T-helper 22 cell (primary cell): Measurements from ENCODE around the gene SYT11.
"Not testable (repeated sequence)": the region's sequence is repeated elsewhere in the genome, so short reads cannot be mapped to it uniquely, and the experiment has no call there.

ENCODE experiments used
- DNase-seq: peaks from one replicate; pipeline ENCODE4 v3.0.0-alpha.2; 2020; ENCODE audit warnings: low read depth

Gene SYT11, protein sequence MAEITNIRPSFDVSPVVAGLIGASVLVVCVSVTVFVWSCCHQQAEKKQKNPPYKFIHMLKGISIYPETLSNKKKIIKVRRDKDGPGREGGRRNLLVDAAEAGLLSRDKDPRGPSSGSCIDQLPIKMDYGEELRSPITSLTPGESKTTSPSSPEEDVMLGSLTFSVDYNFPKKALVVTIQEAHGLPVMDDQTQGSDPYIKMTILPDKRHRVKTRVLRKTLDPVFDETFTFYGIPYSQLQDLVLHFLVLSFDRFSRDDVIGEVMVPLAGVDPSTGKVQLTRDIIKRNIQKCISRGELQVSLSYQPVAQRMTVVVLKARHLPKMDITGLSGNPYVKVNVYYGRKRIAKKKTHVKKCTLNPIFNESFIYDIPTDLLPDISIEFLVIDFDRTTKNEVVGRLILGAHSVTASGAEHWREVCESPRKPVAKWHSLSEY

DNA sequence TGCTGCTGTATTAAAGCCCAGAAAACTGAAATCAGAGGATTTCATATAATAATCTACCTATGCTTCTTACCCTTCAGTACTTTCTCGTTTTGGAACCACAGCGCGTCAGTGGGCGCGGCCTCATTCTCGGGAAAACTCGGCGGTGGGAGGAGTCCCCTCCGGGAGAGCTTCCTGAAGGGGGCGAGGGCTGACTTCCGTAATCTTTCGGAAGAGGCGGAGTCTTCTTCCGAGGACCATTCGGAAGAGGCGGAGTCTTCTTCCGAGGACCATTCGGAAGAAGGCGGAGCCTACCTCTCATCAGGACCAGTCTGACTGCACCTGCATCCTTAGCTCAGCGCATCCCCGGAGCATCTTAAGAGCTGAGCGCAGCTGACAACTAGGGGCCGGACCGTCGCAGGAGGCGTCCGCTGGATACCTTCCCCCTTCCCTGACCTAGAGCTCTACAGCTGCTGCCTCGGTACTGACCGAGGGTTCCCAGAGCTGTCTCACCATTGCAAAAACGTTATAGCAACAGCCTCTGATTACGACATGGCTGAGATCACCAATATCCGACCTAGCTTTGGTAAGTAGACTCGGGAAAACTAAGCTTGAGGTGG lies at the start of gene SYT11:
SYT11 (plus strand) TSS at position 334 of the 596 bp plus-strand sequence; CDS start at position 529, 195 bp downstream.
- peak; percentile 86 for DNase-seq

DNA sequence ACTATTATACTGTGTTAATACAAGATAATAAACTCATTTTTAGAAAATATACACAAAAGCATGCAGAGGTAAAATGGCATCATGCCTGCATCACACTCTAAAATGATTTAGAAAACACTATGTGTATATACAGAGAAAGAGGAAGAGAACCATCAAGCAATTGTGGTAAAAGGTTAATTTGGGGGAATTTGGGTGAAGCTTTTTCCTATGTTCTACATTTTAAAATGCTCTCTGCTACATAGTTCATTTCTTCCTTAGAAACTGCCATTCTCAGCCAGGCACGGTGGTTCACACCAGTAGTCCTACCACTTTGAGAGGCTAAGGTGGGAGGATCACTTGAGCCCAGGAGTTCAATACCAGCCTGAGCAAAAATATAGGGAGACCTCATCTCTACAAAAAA lies 46.5 kb upstream of the SYT11 start:
- no peak for DNase-seq

DNA sequence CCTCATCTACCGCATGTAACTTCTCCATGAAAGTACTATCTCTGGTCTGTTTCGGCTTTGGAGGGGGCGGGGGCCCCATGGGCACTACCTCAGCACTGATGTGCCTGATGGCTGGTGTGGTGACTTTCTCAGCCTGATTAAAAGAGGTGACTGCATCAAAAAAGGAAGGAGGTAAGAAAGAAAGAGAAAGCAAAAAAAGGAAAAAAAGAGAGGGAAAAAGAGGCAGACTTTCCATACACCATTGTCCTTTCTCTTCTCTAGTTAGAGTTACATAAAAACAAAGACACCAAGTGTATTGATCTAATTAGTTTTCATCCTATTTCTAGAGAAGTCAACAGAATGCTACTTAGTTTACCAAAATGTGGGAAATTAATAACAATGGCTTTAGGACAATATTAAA lies 45.7 kb upstream of the SYT11 start:
- DNase-seq = no peak

DNA sequence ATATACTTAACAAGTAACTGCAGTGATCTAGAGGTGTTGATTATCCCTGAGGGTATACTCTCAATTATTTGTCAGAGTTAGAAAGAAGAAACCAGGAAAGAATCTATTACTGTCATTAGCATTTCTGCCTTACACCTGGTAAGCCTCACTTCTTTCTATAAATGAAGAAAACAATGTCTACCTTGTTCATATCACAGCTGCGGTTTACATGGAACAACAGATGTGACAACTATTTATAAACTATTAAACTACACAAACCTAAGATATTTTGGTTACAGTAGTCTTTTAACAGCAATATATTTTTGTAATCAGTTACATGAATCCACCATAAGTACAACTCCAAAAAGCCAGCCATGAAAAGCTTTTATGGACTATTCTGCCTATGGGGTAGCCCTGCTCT lies 43.0 kb upstream of the SYT11 start:
- DNase-seq = no peak

DNA sequence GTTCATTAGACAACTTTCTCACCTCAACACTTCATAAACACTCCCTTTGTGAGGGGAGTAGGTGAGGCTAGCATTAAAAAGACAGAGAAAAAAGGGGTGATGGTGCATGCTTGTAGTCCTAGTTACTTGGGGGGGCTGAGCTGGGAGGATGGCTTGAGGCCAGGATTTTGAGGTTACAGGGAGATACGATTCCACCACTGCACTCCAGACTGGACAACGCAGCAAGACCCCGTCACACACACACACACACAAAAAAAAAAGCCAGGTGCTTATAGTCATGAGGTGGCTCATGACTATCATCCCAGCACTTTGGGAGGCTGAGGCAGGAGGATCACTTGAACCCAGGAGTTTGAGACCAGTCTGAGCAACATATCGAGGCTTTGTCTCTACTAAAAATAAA lies 31.9 kb upstream of the SYT11 start:
- no peak for DNase-seq

DNA sequence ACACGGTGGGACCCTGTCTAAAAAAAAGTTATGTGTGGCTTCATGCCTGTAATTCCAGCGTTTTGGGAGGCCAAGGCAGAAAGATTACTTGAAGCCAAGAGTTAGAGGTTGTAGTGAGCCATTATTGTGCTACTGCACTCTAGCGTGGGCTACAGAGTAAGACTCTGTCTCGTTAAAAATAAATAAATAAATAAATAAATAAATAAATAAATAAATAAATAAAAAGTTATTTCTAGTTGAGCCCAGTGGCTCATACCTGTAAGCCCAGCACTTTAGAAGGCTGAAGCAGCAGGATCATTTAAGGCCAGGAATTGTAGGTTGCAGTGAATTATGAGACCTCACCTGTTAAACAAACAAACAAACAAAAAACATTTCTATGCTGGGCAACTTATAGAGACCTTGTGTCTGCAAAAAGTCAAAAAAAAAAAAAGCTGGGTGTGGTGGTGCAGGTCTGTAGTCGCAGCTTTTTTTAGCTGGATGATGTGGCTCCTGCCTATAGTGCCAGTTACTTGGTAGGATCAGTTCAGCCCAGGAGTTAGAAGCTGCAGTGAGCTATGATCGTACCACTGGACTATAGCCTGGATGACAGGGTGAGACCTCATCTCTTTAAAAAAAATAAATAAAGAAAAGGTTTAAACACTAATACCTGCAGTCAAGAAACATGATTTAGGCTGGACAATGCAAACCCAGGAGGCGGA lies 27.9 kb upstream of the SYT11 start:
- no peak for DNase-seq

DNA sequence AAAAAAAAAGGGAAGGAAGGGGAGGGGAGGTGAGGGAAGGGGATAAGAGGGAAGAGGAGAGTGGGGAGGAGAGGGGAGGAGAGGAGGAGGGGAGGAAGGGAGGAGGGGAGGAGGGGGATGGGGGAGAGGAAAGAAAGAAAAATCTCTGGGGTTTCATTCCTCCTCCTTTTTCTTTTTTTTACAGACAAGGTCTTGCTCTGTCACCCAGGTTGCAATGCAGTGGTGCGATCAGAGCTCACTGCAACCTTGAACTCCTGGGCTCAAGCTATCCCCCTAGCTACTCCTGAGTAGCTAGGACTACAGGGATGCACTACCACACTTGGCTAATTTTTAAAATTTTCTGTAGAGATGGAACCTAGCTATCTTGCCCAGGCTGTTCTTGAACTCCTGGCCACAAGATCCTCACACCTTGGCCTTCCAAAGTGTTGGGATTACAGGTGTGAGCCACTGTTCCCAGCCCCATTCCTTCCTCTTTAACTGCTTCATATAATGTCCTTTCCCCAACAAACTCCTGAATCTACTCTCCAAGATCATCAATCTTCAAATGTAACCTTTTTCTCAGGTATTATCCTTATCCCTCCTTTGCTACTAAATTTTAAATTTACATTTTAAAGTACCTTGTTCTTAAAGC lies 25.6 kb upstream of the SYT11 start:
- DNase-seq = no peak

DNA sequence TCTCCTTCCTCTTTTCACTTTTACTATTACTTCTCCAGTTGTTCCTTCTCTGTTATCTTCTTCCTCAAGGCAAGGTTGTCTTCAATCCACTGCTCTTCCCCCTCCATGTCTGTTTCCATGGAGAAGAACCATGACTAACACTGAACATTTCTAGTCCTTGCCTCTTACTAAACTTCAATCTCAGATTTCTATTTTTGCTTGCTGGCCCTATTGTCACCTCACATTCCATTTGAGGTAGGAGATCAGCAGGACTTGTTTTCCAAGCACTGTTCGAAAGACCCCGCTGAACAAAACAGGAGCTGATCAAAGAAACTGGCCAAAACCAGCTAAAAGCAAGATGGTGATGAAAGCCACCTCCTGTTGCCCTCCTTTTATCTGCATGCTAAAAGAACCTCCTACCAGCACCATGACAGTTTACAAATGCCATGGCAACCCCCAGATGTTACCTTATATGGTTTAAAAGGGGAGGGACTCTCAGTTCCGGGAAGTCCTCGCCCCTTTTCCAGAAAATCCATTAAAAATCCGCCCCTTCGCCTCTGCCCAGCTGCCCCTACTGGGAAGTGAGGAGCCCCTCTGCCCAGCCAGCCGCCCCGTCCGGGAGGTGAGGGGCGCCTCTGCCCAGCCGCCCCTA lies 25.0 kb upstream of the SYT11 start:
- no peak for DNase-seq

DNA sequence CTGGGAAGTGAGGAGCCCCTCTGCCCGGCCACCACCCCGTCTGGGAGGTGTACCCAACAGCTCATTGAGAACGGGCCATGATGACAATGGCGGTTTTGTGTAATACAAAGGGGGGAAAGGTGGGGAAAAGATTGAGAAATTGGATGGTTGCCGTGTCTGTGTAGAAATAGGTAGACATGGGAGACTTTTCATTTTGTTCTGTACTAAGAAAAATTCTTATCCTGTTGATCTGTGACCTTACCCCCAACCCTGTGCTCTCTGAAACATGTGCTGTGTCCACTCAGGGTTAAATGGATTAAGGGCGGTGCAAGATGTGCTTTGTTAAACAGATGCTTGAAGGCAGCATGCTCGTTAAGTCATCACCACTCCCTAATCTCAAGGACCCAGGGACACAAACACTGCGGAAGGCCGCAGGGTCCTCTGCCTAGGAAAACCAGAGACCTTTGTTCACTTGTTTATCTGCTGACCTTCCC lies 24.4 kb upstream of the SYT11 start:
- not testable (repeated sequence) for DNase-seq

DNA sequence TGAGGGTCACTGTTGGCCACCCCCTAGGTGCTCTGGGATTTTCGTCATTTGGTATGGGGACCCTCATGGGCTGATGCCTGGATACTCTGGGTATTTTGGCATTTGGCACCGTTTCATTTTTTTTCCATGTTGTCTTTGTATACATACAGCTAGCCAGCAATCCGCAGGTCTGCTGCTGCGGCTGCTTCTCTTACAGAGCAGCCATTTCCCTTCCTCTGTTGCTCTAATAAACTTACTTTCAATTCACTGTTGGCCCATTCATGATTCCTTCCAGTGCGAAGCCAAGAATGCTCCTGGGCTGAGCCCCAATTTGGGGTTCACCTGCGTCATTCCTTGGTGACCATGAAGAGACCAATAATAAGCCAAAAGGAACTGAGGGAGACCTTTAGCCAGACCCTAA lies 23.8 kb upstream of the SYT11 start:
- DNase-seq = no peak

DNA sequence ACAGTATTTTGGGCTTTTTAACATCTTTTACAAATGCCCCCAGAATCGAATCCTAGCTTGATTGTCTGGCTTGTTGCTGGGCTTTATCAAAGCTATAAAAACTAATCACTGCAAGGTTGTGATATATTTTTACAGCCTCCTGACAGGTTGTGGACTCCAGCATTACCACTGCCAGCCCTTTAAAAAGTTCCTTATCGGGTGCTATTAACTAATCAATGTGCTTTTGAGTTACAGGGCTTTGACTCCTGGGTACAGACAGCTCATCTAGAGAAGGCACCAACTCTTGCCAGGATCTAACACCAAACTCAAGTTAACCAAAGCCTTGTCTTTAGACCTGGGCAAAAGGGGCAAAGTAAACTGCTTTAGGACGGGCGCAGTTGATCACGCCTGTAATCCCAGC lies 19.0 kb upstream of the SYT11 start:
- no peak for DNase-seq

DNA sequence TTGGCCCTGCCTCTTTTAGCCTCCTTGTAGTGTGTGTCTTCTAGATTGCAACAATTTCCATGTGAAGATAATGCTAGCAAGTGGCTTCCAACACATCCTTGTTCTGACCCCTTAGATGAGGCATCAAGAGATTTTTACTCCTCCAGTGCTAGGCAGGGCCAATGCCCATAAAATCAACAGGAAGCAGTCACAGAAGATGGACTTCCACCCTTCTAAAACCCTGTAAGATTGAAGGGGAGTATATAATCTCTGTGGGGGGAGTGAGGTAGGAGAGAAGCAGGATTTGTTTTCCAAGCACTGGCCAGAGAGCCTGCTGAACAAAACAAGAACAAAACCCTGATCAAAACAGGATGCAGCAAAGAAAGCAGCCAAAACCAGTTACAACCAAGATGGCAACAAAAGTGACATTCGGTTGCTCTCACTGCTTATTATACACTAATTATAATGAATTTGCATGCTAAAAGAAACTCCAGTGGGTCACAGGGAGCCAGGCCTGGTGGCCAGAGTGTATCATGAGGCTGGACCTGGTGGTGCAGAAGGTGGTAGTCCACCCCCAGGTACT lies 14.4 kb upstream of the SYT11 start:
- DNase-seq = no peak

DNA sequence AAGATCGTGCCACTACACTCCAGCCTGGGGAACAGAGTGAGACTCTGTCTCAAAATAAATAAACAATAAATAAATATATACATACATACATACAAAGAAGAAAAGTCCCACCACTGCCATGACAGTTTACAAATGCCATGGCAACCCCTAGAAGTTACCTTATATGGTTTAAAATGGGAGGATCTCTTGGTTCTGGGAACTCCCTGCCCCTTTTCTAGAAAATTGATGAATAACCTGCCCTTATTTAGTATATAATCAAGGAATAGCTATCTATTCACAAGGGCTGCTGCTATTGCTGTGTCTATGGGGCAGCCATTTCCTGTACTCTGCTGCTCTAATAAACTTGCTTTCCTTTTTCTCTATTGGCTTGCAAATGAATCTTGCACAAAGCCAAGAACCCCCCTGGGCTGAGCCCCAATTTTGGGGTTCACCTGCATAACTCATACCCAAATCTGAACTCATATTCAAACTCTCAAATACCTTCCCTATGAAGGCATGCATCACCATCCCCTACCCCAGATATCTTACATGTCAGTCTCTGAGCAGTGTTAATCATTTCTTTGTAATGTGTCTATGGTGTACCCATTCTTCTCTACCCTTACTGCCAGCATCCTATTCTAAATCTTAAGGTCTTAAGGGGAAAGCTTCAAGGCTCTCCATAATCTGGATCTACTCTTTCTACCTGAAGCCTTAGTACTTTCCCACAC lies 11.4 kb upstream of the SYT11 start:
- DNase-seq = no peak

DNA sequence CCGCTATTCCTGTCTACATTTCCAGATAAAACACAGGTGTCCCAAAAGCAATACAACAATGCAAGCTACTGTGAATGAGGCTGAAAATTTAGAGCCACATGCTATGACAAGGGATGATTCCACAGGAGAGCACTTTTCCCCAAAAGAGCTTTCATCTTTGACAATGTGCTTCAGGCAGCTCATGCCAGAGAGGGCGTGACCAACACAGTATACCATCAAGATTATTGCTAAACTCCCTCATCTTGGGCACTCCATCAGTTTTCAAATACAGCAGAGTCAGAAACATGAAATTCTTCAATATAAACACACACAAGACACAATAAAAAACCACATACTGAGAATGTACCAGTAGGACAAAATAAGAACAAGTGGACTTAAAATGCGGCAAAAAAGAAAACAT lies 9.0 kb upstream of the SYT11 start:
- DNase-seq = no peak

DNA sequence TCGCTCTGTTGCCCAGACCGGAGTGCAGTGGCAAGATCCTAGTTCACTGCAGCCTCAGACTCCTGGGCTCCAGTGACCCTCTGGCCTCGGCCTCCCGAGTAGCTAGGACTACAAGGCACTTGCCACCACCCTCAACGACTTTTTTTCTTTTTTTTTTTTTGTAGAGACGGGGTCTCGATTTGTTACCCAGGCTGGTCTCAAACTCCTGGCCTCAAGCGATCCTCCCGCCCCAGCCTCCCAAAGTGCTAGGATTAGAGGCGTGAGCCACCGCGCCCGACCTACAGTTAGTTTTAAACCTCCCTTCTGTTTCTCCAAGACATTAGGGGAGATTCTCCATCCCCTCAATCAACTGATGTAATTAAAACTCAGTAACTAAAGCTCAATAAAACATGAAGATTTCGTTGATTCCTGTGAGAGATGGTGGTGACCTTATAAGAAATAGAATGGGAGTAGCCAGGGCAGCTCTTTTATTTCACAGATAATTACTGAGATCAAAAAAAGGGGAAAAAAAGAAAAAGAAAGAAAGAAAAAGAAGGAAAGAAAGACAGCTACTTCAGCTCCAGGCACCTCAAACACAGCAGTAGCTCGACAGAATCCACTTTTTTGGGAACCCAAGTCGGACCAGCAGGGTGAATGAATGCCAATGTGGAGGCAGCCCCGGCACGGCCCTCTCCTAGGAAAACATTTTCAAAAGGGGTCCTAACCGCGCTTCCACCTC lies 3.0 kb upstream of the SYT11 start:
- no peak for DNase-seq

DNA sequence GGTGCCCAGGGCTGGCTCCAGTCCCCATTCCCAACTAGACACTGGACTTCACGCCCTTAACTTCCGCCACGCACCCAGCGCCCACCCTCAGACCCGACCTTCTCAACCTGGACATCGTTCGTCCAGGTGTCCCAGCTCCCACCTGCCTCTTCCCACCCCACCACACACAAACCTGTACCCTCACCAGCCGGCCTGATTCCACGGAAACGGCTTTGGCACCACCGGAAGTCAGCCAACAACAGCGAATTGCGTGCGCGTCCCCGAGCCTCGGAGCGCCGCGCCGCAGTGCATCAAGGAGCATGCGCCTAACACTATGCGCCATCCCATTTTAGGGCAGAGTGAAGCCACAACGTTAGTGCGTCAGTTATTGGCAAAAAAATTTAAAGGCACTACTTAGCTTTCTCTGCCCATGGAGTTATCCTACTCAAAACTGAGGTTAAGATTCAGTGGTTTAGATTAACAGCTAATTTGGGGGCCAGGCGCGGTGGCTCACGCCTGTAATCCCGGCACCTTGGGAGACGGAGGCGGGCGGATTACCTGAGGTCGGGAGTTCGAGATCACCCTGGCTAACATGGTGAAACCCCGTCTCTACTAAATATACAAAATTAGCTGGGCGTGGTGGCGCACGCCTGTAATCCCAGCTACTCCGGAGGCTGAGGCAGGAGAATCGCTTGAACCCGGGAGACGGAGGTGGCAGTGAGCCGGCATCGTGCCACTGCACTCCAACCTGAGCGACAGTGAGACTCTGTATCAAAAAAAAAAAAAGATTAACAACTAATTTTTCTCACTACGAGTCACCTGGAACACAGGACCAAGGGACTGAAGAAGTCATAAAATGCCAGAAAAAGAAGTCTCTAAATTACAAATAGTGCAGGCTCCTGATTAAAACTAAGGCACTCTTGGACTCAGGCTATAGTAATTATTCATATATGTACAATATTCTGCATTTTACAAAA lies 2.1 kb upstream of the SYT11 start, which contains the start of gene GON4L:
GON4L (minus strand) TSS at position 240 of the 956 bp plus-strand sequence. CDS start 3,434 bp downstream, outside the sequence.
- peak; percentile 78 for DNase-seq

DNA sequence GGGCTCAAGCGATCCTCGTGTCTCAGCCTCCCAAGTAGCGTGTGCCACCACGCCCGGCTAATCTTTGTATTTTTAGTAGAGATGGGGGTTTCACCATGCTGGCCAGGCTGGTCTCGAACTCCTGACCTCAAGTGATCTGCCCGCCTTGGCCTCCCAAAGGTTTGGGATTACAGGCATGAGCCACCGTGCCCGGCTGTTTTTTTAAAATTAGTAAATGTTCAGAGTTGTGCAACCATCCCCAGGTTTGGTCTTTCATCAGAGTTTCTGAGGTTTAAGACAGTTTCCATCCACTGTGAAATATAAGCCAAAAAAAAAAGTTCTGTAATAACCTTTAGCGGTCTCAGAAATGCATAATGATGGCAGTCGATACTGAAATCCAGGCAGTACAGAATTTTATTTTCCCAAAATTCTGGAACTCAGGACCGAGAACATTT lies 550 bp upstream of the SYT11 start:
- no peak for DNase-seq

DNA sequence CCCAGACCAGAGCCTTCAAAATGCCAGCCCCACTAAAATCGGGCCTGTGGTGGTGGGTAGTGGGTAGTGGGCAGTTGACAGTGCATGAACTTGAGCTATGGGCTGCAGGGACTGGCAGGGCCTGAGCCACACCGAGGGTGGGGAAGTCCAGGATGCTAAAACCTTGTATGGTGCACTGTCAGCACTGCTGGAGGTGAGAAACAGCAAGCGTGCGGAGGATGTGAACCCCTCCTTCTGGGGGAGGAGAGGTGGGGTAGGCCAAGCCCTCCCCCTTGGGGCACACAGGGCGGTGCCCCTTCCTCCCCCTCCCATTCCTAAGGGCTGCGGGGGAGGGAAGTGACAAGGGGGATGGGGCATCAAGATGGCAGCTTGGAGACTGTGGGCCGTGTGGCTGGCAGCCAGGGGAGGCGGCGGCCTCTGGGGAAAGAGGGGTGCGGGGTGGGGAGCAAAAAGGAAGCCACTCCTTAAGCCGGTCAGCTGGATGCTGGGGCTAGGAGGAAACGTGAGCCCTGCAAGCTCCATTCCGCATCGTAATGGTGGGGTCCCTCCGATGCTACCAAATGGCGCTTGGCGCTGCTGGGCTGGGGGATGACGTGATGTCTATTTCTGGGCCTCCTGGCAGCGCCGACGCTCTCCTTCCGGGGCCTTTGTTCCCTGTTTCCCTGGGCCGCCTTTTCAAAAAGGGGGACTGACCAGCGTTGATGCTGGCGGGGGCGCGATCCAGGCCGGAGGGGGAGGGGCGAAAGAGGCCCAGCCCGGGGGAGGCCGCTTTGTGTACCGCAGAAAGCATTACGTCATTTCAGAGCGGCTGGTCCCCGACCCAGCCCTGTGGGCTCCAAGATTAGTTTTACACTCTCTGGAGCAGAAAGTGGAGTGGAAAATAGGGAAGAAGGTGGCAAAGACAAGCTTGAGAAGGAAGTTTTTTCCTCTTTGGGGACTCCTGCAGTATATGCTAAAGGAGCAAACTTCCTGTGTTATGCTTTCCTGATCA lies 809 bp downstream of the SYT11 start:
- peak; percentile 52 for DNase-seq
